B cell (primary cell): ENCODE results near the gene TMC7. TPM values are rescaled to one million over a fixed set of nuclear protein-coding genes. Genes with fewer than 3 reads are reported as not detected.

Experiments
- ATAC-seq: fragments of 200-7000 bp; cut with Tn5 transposase; one replicate; pipeline ENCODE4 v1.10.0; 2021; ENCODE audit warnings: low read depth, mild to moderate bottlenecking, moderate number of reproducible peaks, moderate library complexity
- CTCF ChIA-PET: fragments of 350-600 bp; sonication (Branson Sonifier 250); formaldehyde crosslinking; loops from one replicate; lab custom pipeline; 2021; ENCODE audit warnings: antibody characterized with exemption, inconsistent platforms; lab: Charles Lee
- POLR2A ChIA-PET: fragments of 350-600 bp; sonication (Branson Sonifier 250); formaldehyde crosslinking; loops from one replicate; lab custom pipeline; 2021; ENCODE audit warnings: antibody characterized with exemption; lab: Charles Lee
- DNase-seq: peaks from one replicate; pipeline ENCODE4 v3.0.0; 2013
- H2AFZ ChIP-seq: 2 replicates; pipeline ENCODE4 v1.6.1; 2012; ENCODE audit warnings: mild to moderate bottlenecking, low read depth, low read length; ENCODE audit not compliant: insufficient read depth, poor library complexity, severe bottlenecking
- H3K27ac ChIP-seq, 2 donors: 1 replicate in 1 of 2; 2 replicates in 1 of 2; pipeline ENCODE4 v1.5.1; 2012 to 2013; ENCODE audit warnings: low read length in 2 of 2, mild to moderate bottlenecking in 2 of 2, moderate library complexity in 1 of 2
- H3K27me3 ChIP-seq, 4 experiments: fragments of 200-600 bp in 1 of 4; sonication (generic) in 1 of 4; replicated peaks in 1 of 4; 1 replicate in 2 of 4; 2 replicates in 2 of 4; pipeline versions ENCODE4 v1.6.1 to v1.7.0; 2013 to 2016; ENCODE audit warnings: low read length in 3 of 4, mild to moderate bottlenecking in 2 of 4, mixed read lengths in 1 of 4, moderate library complexity in 1 of 4; ENCODE audit not compliant: insufficient read depth in 4 of 4, control insufficient read depth in 3 of 4; ENCODE audit errors: control extremely low read depth in 1 of 4
- H3K36me3 ChIP-seq, 2 experiments: replicated peaks in 1 of 2; 1 replicate in 1 of 2; 2 replicates in 1 of 2; pipeline versions ENCODE4 v1.6.1 to v1.7.1; 2013; ENCODE audit warnings: low read length in 1 of 2; ENCODE audit not compliant: insufficient read depth in 2 of 2, control insufficient read depth in 1 of 2; ENCODE audit errors: control extremely low read depth in 1 of 2, extremely low read depth in 1 of 2
- H3K4me1 ChIP-seq, 2 donors: fragments of 200-600 bp in 1 of 2; sonication (generic) in 1 of 2; 1 replicate in 1 of 2; 2 replicates in 1 of 2; pipeline versions ENCODE4 v1.5.1 to v1.6.1; 2013 to 2017; ENCODE audit warnings: low read length in 2 of 2; ENCODE audit not compliant: control insufficient read depth in 2 of 2, insufficient read depth in 2 of 2
- H3K4me2 ChIP-seq: replicated peaks from 2 replicates; pipeline ENCODE3; 2012; ENCODE audit warnings: mild to moderate bottlenecking, low read depth, low read length; ENCODE audit not compliant: poor library complexity, severe bottlenecking
- H3K4me3 ChIP-seq, 5 experiments: fragments of 200-600 bp in 1 of 5; sonication (generic) in 1 of 5; 1 replicate in 3 of 5; 2 replicates in 2 of 5; pipeline versions ENCODE4 v1.5.1 to v1.7.0; 2011 to 2016; ENCODE audit warnings: low read length in 4 of 5, mild to moderate bottlenecking in 4 of 5, low read depth in 2 of 5, control low read depth in 1 of 5, moderate library complexity in 1 of 5; ENCODE audit not compliant: insufficient read depth in 1 of 5; ENCODE audit errors: control extremely low read depth in 1 of 5, extremely low read depth in 1 of 5
- H3K79me2 ChIP-seq: fragments of 200-600 bp; sonication (generic); one replicate; pipeline ENCODE4 v1.6.0; 2016; ENCODE audit warnings: low read length; ENCODE audit not compliant: control insufficient read depth, insufficient read depth
- H3K9ac ChIP-seq: fragments of 200-600 bp; sonication (generic); 2 replicates; pipeline ENCODE4 v1.6.1; 2017; ENCODE audit warnings: mild to moderate bottlenecking, low read length, moderate library complexity
- H3K9me3 ChIP-seq, 3 donors: one replicate each; pipeline versions ENCODE4 v1.6.1 to v1.7.1; 2013; ENCODE audit warnings: low read length in 2 of 3; ENCODE audit not compliant: control insufficient read depth in 2 of 3, insufficient read depth in 1 of 3; ENCODE audit errors: control extremely low read depth in 1 of 3
- H4K20me1 ChIP-seq: 2 replicates; pipeline ENCODE4 v1.6.0; 2012; ENCODE audit warnings: mild to moderate bottlenecking, low read length; ENCODE audit not compliant: insufficient read depth, control insufficient read depth, poor library complexity, severe bottlenecking
- H3K27ac Mint-ChIP-seq: one replicate; pipeline ENCODE4 v1.8.0; 2021; ENCODE audit warnings: mixed read lengths
- H3K27me3 Mint-ChIP-seq: one replicate; pipeline ENCODE4 v1.8.0; 2021; ENCODE audit warnings: mixed read lengths
- H3K4me1 Mint-ChIP-seq: one replicate; pipeline ENCODE4 v1.8.0; 2021; ENCODE audit warnings: mixed read lengths
- H3K4me3 Mint-ChIP-seq: one replicate; pipeline ENCODE4 v1.8.0; 2021; ENCODE audit warnings: mixed read lengths
- H3K9me3 Mint-ChIP-seq: one replicate; pipeline ENCODE4 v1.8.0; 2022; ENCODE audit warnings: mixed read lengths; ENCODE audit not compliant: insufficient read depth
- EZH2 ChIP-seq: IDR thresholded peaks from 2 replicates; pipeline ENCODE4 v1.6.1; 2012; ENCODE audit warnings: borderline replicate concordance, low read depth, mild to moderate bottlenecking, moderate library complexity, low read length; ENCODE audit not compliant: insufficient read depth, poor library complexity, severe bottlenecking
- WGBS: methylation state at CpG from one replicate; pipeline ENCODE4 v1.1.5; 2013; ENCODE audit warnings: missing lambda C conversion rate; ENCODE audit not compliant: insufficient coverage; 5-methylcytosine and 5-hydroxymethylcytosine counted together
- intact Hi-C: fragments of 100-400 bp; cut with micrococcal nuclease; formaldehyde crosslinking; loops from one replicate; pipeline ENCODE4 v1.10.0; 2022
- polyA plus RNA-seq: library from polyadenylated mRNA; depleted of rRNA; stranded (reverse); fragments of >200 nt; gene quantifications from 2 replicates; pipeline ENCODE4 v1.2.3, GENCODE V29; 2012
- total RNA-seq, 2 donors: library from RNA; stranded (reverse); fragments of 120-200 nt in 1 of 2; gene quantifications; 1 replicate in 1 of 2; 2 replicates in 1 of 2; pipeline versions ENCODE4 v1.2.3 to v1.2.4, GENCODE V29; 2013 to 2022
- TF ChIP-seq, protein P1 (sequence below): fragments of 200-600 bp; IDR thresholded peaks from one replicate; pipeline ENCODE4 v1.8.0; 2022; ENCODE audit warnings: antibody characterized with exemption, mild to moderate bottlenecking

TMC7 gene
- total and polyA plus RNA-seq, 2 donors (not counting 1 experiment from before 2014, with no cell fraction given), result not detected

DNA sequence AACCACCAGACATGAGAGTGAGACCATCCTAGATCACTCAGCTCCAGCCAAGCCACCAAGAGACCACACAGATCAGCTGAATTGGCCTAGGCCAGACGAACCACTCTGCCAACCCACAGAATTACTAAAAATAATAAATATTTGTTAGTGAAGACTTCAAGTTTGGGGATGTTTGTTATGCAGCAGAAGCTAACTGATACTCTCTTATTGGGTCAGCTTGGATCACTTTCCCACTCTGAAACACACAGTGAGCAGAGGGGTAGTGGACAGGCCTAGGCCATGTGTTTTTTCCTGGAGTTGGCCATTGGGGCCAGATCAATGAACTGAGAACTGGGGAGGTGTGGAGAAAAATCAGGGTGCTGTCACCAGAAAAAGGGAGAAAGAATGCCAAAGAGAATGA, 114.4 kb downstream of the TMC7 start:
- ChIA-PET POLR2A (no interaction called here), CTCF (no interaction called here)
- H4K20me1 ChIP-seq, result no peaks in the 10 kb centered on the region
- no peak overlapping the region for H3K4me3 ChIP-seq
- peaks cover 11% of the 10 kb centered on the region for H3K4me1 Mint-ChIP-seq
- H3K4me1 ChIP-seq, result no peaks in the 10 kb centered on the region
- no peak overlapping the region for H3K4me3 Mint-ChIP-seq
- no peak overlapping the region for H3K9ac ChIP-seq
- H3K79me2 ChIP-seq, result no peaks in the 10 kb centered on the region
- H2AFZ ChIP-seq, result no peak overlapping the region
- WGBS, result no CpG with 5 or more reads among the region's 1 CpG
- DNase-seq (no peak), ATAC-seq (no peak)
- H3K9me3 Mint-ChIP-seq, result peaks cover 9% of the 10 kb centered on the region
- H3K9me3 ChIP-seq, result peaks cover 0 to 9% (median 4%) of the 10 kb centered on the region in 3 donors
- no peak overlapping the region for H3K27ac ChIP-seq
- H3K27me3 ChIP-seq, result peaks cover 0 to 4% (median 0%) of the 10 kb centered on the region in 4 experiments
- TF ChIP-seq, protein P1, sequence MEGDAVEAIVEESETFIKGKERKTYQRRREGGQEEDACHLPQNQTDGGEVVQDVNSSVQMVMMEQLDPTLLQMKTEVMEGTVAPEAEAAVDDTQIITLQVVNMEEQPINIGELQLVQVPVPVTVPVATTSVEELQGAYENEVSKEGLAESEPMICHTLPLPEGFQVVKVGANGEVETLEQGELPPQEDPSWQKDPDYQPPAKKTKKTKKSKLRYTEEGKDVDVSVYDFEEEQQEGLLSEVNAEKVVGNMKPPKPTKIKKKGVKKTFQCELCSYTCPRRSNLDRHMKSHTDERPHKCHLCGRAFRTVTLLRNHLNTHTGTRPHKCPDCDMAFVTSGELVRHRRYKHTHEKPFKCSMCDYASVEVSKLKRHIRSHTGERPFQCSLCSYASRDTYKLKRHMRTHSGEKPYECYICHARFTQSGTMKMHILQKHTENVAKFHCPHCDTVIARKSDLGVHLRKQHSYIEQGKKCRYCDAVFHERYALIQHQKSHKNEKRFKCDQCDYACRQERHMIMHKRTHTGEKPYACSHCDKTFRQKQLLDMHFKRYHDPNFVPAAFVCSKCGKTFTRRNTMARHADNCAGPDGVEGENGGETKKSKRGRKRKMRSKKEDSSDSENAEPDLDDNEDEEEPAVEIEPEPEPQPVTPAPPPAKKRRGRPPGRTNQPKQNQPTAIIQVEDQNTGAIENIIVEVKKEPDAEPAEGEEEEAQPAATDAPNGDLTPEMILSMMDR, result no peak
- no peak for TF ChIP-seq EZH2
- no peak overlapping the region for H3K27ac Mint-ChIP-seq
- H3K4me2 ChIP-seq, result no peak overlapping the region
- intact Hi-C loops, result no loop called here
- no peaks in the 10 kb centered on the region for H3K27me3 Mint-ChIP-seq
- H3K36me3 ChIP-seq, result no peaks in the 10 kb centered on the region

DNA sequence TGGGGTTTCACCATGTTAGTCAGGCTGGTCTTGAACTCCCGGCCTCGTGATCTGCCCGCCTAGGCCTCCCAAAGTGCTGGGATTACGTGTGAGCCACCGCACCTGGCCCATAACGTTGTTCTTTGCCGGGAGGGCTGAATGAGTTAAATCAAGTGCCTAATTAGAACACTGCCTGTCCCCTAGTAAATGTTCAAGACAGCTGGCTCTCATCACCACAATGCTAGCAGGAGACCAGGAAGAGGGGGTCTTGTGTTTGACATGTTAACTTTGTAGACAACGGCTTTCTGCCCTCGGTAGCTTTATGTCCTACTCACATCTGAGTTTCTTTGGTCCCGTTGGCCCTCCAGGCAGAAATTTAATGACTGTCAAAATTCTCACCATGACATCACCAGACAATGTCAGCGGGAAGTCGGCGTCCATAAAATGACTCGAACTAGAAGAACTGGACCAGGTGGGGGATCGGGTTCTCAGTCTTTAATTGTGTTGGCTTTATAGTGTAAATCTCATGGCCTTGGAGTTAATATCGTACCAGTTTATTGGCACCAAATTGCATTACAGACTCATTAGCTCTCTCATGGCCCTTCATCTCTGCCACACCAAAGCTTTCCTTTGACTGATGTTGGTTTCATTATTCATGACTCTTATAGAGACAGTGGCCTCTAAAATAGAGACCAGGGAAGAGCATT, 118.6 kb downstream of the TMC7 start:
- Histone ChIP-seq H3K4me2 (no peak overlapping the region), H3K36me3 (no peaks in the 10 kb centered on the region), H4K20me1 (no peaks in the 10 kb centered on the region), H3K9ac (no peak overlapping the region), H3K9me3 (peaks cover 0 to 9% (median 2%) of the 10 kb centered on the region in 3 donors), H3K4me1 (no peaks in the 10 kb centered on the region), H3K27me3 (peaks cover 0 to 4% (median 0%) of the 10 kb centered on the region in 4 experiments), H3K27ac (no peak overlapping the region), H3K4me3 (no peak overlapping the region), H3K79me2 (no peaks in the 10 kb centered on the region), H2AFZ (no peak overlapping the region)
- H3K4me3 Mint-ChIP-seq, result no peak overlapping the region
- H3K27me3 Mint-ChIP-seq, result no peaks in the 10 kb centered on the region
- TF ChIP-seq, protein P1, result no peak
- no peak for TF ChIP-seq EZH2
- peaks cover 7% of the 10 kb centered on the region for H3K9me3 Mint-ChIP-seq
- no peak for DNase-seq
- 89% methylated on average over 9 of the region's 16 CpGs for WGBS
- ATAC-seq, result no peak
- no peaks in the 10 kb centered on the region for H3K4me1 Mint-ChIP-seq
- ChIA-PET CTCF (interaction anchor here (0.6 kb wide), 1 partner anchor 273 kb away, joined by 7 read pairs; no protein-coding TSS in a partner anchor), POLR2A (no interaction called here)
- intact Hi-C loops, result no loop called here
- no peak overlapping the region for H3K27ac Mint-ChIP-seq
